ENCODE measurements around the gene ACP6. TPM values are rescaled to one million over a fixed set of nuclear protein-coding genes. Genes with fewer than 3 reads are reported as not detected.

The ACP6 gene
- total and polyA plus RNA-seq, 2 of the 13 experiments (the other 11 are each of a cell fraction or from before 2014, with no cell fraction given), result 18.1 to 33.7 TPM

DNA sequence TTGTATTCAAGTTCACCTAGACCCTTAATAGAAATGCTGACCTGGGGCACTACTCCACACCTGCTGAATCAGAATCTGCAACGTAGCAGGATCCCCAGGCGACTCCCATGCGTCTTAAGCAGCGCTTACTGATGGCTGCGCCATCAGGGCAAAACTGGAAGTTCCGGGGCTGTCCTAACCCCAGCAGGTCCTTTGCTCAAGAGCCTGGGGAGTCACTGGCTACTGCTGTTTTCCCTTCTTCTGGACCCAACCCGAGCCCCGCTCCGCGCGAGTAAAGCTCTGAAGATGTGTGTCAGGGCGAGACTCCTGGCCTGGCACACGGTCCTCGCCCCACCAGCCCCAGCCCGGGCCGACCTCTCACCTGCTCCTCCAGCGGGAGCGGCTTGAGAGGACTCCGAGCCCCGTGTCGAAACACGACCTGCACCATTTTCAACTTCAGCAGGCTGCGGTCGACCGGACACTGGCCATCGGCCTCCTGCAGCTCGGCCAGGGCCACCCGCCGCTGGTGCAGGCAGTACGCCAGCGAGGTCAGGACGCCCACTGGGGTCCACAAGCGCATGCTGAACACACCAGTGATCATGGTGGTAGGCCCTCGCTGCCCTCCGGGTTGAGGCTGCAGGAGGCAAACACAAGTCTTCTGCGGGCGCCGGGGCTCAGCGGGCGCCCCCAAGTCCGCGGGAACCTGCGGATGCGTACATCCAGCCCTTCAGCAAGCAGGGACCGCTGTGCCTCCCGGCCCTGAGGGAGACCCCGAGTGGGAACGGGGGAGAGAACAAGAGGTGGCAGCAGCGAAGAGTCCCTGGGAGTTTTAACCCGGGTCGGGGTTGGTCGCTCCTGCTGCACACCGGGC lies 630 bp downstream of the ACP6 start (continued):
- TF ChIP-seq, protein P1, sequence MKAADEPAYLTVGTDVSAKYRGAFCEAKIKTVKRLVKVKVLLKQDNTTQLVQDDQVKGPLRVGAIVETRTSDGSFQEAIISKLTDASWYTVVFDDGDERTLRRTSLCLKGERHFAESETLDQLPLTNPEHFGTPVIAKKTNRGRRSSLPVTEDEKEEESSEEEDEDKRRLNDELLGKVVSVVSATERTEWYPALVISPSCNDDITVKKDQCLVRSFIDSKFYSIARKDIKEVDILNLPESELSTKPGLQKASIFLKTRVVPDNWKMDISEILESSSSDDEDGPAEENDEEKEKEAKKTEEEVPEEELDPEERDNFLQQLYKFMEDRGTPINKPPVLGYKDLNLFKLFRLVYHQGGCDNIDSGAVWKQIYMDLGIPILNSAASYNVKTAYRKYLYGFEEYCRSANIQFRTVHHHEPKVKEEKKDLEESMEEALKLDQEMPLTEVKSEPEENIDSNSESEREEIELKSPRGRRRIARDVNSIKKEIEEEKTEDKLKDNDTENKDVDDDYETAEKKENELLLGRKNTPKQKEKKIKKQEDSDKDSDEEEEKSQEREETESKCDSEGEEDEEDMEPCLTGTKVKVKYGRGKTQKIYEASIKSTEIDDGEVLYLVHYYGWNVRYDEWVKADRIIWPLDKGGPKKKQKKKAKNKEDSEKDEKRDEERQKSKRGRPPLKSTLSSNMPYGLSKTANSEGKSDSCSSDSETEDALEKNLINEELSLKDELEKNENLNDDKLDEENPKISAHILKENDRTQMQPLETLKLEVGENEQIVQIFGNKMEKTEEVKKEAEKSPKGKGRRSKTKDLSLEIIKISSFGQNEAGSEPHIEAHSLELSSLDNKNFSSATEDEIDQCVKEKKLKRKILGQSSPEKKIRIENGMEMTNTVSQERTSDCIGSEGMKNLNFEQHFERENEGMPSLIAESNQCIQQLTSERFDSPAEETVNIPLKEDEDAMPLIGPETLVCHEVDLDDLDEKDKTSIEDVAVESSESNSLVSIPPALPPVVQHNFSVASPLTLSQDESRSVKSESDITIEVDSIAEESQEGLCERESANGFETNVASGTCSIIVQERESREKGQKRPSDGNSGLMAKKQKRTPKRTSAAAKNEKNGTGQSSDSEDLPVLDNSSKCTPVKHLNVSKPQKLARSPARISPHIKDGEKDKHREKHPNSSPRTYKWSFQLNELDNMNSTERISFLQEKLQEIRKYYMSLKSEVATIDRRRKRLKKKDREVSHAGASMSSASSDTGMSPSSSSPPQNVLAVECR (CRISPR knock-in tag; IDR thresholded peaks at IDR 0.05; ENCODE audit: borderline replicate concordance), result peak; percentile 58; the same call in 1 of the 2 replicates
- TF ChIP-seq, protein P2, sequence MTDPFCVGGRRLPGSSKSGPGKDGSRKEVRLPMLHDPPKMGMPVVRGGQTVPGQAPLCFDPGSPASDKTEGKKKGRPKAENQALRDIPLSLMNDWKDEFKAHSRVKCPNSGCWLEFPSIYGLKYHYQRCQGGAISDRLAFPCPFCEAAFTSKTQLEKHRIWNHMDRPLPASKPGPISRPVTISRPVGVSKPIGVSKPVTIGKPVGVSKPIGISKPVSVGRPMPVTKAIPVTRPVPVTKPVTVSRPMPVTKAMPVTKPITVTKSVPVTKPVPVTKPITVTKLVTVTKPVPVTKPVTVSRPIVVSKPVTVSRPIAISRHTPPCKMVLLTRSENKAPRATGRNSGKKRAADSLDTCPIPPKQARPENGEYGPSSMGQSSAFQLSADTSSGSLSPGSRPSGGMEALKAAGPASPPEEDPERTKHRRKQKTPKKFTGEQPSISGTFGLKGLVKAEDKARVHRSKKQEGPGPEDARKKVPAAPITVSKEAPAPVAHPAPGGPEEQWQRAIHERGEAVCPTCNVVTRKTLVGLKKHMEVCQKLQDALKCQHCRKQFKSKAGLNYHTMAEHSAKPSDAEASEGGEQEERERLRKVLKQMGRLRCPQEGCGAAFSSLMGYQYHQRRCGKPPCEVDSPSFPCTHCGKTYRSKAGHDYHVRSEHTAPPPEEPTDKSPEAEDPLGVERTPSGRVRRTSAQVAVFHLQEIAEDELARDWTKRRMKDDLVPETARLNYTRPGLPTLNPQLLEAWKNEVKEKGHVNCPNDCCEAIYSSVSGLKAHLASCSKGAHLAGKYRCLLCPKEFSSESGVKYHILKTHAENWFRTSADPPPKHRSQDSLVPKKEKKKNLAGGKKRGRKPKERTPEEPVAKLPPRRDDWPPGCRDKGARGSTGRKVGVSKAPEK (CRISPR knock-in tag; IDR thresholded peaks at IDR 0.05; ENCODE audit: borderline replicate concordance), result peak; percentile 62; the same call in 1 of the 2 replicates
- TF ChIP-seq MYNN (CRISPR knock-in tag; IDR thresholded peaks at IDR 0.05; ENCODE audit: low read depth) (no peak), ONECUT2 (CRISPR knock-in tag; IDR thresholded peaks at IDR 0.05) (no peak), JUN (CRISPR knock-in tag; IDR thresholded peaks at IDR 0.05) (no peak), ZBTB8A (CRISPR knock-in tag; IDR thresholded peaks at IDR 0.05; ENCODE audit: borderline replicate concordance, low read depth) (peak; percentile 86; the same call in 1 of the 2 replicates), SIN3A (IDR thresholded peaks at IDR 0.05; ENCODE audit: borderline replicate concordance, low read depth, low read length) (0 out of 2 replicates have a peak, but pooled peaks have one; percentile 45), SMAD9 (CRISPR knock-in tag; IDR thresholded peaks at IDR 0.05) (no peak; the same call in 1 of the 2 replicates), KAT7 (CRISPR knock-in tag; IDR thresholded peaks at IDR 0.05; ENCODE audit: borderline replicate concordance) (peak; percentile 44; the same call in 1 of the 2 replicates), ZNF160 (CRISPR knock-in tag; IDR thresholded peaks at IDR 0.05) (no peak; the same call in 1 of the 2 replicates), SRSF1 (optimal IDR thresholded peaks at IDR 0.05; ENCODE audit: low read depth, low read length) (peak; percentile 4), ZFP62 (CRISPR knock-in tag; IDR thresholded peaks at IDR 0.05) (no peak), ZSCAN12 (CRISPR knock-in tag; IDR thresholded peaks at IDR 0.05) (no peak), RBFOX2 (IDR thresholded peaks at IDR 0.05; ENCODE audit: low read depth, low read length) (peak; percentile 86), CCAR2 (optimal IDR thresholded peaks at IDR 0.05; ENCODE audit: low read depth, low read length) (no peak), SATB2 (CRISPR knock-in tag; IDR thresholded peaks at IDR 0.05) (peak; percentile 82), ZNF670 (CRISPR knock-in tag; IDR thresholded peaks at IDR 0.05; ENCODE audit: borderline replicate concordance) (0 out of 2 replicates have a peak, but pooled peaks have one; percentile 54), ZNF850 (CRISPR knock-in tag; conservative IDR thresholded peaks at IDR 0.05) (no peak), TOE1 (CRISPR knock-in tag; IDR thresholded peaks at IDR 0.05) (no peak), ZSCAN30 (CRISPR knock-in tag; IDR thresholded peaks at IDR 0.05) (no peak)
- TF ChIP-seq, protein P3, sequence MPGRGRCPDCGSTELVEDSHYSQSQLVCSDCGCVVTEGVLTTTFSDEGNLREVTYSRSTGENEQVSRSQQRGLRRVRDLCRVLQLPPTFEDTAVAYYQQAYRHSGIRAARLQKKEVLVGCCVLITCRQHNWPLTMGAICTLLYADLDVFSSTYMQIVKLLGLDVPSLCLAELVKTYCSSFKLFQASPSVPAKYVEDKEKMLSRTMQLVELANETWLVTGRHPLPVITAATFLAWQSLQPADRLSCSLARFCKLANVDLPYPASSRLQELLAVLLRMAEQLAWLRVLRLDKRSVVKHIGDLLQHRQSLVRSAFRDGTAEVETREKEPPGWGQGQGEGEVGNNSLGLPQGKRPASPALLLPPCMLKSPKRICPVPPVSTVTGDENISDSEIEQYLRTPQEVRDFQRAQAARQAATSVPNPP (CRISPR knock-in tag; IDR thresholded peaks at IDR 0.05), result 0 out of 2 replicates have a peak, but pooled peaks have one; percentile 55
